ENCODE measurements around the gene ZBTB7B. TPM values are rescaled to one million over a fixed set of nuclear protein-coding genes. Genes with fewer than 3 reads are reported as not detected.

Gene ZBTB7B
- total and polyA plus RNA-seq, 9 of the 15 experiments (the other 6 are each of a cell fraction or from before 2014, with no cell fraction given): 0.04 to 46.5 (median 15.2) TPM

DNA sequence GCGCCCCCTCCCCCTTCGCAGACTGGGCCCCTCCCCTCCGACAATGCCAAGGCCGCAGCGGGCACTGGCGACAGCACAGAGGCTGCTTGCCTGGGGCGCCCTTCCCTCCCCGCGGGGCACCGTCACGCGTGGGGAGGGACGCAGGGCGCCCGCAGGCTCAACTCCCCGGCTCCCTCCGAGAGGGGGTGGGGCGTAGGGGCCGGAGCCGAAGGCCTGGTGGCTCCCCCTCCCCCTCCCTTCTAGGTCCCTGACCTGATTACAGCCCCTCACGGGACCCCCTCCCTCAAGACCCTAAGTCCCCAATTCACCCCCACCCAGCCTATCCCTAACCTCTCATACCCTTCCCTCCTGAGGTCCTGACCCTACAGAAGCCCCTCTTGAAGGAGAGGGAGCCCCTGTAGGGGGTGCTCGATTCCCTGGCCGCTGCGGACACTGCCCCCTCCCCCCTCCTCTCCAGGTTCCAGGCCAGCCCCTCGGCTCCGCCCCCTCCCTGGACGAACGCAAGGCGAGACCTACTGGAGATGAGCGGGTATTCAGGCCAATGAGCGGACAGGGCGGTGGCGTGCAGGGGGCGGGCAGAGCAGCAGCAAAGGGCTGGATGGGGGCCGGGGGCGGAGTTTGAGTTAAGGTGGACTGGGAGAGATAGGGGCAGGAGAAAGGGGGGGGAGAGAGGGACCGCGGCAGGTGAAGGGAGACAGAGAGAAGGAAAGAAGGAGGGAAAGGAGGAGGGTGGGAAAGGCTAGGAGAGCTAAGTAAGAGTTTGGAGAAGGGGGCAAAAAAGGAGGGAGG lies 733 bp upstream of the ZBTB7B start (continued):
- TF ChIP-seq ZNF511 (CRISPR knock-in tag; IDR thresholded peaks at IDR 0.05): no peak
- TF ChIP-seq TGIF2 (CRISPR knock-in tag; IDR thresholded peaks at IDR 0.05): no peak
- TF ChIP-seq NFE2L1 (tag; IDR thresholded peaks at IDR 0.05; ENCODE audit: borderline replicate concordance, low read depth): no peak
- TF ChIP-seq CHD1 (IDR thresholded peaks at IDR 0.05; ENCODE audit: low read length): no peak
- peak; percentile 68; the same call in 1 of the 2 replicates for TF ChIP-seq HLTF (IDR thresholded peaks at IDR 0.05)
- no peak for TF ChIP-seq ZSCAN29 (IDR thresholded peaks at IDR 0.05)
- no peak for TF ChIP-seq ZBTB17 (CRISPR knock-in tag; IDR thresholded peaks at IDR 0.05)
- peak; percentile 54; the same call in 1 of the 2 replicates for TF ChIP-seq ZFX (CRISPR knock-in tag; IDR thresholded peaks at IDR 0.05)
- no peak for TF ChIP-seq RFX5 (IDR thresholded peaks at IDR 0.05; ENCODE audit: low read depth, low read length)
- no peak for TF ChIP-seq ZNF212 (CRISPR knock-in tag; IDR thresholded peaks at IDR 0.05)
- 0 out of 2 replicates have a peak, but pooled peaks have one; percentile 54 for TF ChIP-seq ZNF263 (CRISPR knock-in tag; IDR thresholded peaks at IDR 0.05; ENCODE audit: borderline replicate concordance)
- peak; percentile 15; the same call in 1 of the 2 replicates for TF ChIP-seq ZNF197 (CRISPR knock-in tag; IDR thresholded peaks at IDR 0.05; ENCODE audit: low read depth)
- TF ChIP-seq SRSF1 (IDR thresholded peaks at IDR 0.05; ENCODE audit: low read depth, low read length): no peak
- peak; percentile 80; the same call in 1 of the 2 replicates for TF ChIP-seq NFRKB (IDR thresholded peaks at IDR 0.05; ENCODE audit: low read depth)
- TF ChIP-seq NFYB (IDR thresholded peaks at IDR 0.05; ENCODE audit: extremely low read depth, insufficient read length): peak; percentile 90
- no peak for TF ChIP-seq ZNF316 (IDR thresholded peaks at IDR 0.05)
- TF ChIP-seq, protein P1, sequence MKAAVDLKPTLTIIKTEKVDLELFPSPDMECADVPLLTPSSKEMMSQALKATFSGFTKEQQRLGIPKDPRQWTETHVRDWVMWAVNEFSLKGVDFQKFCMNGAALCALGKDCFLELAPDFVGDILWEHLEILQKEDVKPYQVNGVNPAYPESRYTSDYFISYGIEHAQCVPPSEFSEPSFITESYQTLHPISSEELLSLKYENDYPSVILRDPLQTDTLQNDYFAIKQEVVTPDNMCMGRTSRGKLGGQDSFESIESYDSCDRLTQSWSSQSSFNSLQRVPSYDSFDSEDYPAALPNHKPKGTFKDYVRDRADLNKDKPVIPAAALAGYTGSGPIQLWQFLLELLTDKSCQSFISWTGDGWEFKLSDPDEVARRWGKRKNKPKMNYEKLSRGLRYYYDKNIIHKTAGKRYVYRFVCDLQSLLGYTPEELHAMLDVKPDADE (conservative IDR thresholded peaks at IDR 0.05; ENCODE audit: control insufficient read depth, low read depth, low read length): no peak
- TF ChIP-seq TCFL5 (CRISPR knock-in tag; conservative IDR thresholded peaks at IDR 0.05): no peak
- no peak for TF ChIP-seq ERF (CRISPR knock-in tag; IDR thresholded peaks at IDR 0.05)
- no peak for TF ChIP-seq ZFP30 (CRISPR knock-in tag; IDR thresholded peaks at IDR 0.05; ENCODE audit: borderline replicate concordance)
- TF ChIP-seq ETV1 (tag; conservative IDR thresholded peaks at IDR 0.05; ENCODE audit: low read depth): 0 out of 2 replicates have a peak, but pooled peaks have one; percentile 6
- TF ChIP-seq MBD2 (IDR thresholded peaks at IDR 0.05; ENCODE audit: borderline replicate concordance, low read depth): peak; percentile 93; the same call in 1 of the 2 replicates
- no peak for TF ChIP-seq HES1 (IDR thresholded peaks at IDR 0.05; ENCODE audit: low read depth)
- TF ChIP-seq DDX20 (tag; IDR thresholded peaks at IDR 0.05; ENCODE audit: low read depth): no peak
- TF ChIP-seq DMBX1 (CRISPR knock-in tag; IDR thresholded peaks at IDR 0.05; ENCODE audit: borderline replicate concordance): no peak
- TF ChIP-seq ZNF224 (CRISPR knock-in tag; IDR thresholded peaks at IDR 0.05): no peak
- peak; percentile 9; the same call in 1 of the 2 replicates for TF ChIP-seq MEF2D (tag; conservative IDR thresholded peaks at IDR 0.05; ENCODE audit: low read depth)

Data from K562 (cell line).